Vagina (tissue), 2 donors: ENCODE results near the gene MAPRE3. TPM values are rescaled to one million over a fixed set of nuclear protein-coding genes. Genes with fewer than 3 reads are reported as not detected.

ENCODE experiments used
- DNase-seq, 2 donors: peaks; one replicate each; pipeline ENCODE4 v3.0.0-alpha.2; 2017; ENCODE audit errors: extremely low spot score in 2 of 2
- H3K27ac ChIP-seq: fragments of 200-600 bp; sonication (generic); one replicate; pipeline ENCODE4 v1.5.1; 2019
- H3K27me3 ChIP-seq: fragments of 200-600 bp; sonication (generic); one replicate; pipeline ENCODE4 v1.5.1; 2019
- H3K36me3 ChIP-seq, 2 donors: fragments of 200-600 bp; sonication (generic); one replicate each; pipeline ENCODE4 v1.5.1; 2017 to 2019
- H3K4me1 ChIP-seq: fragments of 200-600 bp; sonication (generic); one replicate; pipeline ENCODE4 v1.5.1; 2019
- H3K4me3 ChIP-seq, 2 donors: fragments of 200-600 bp; sonication (generic); 1 replicate in 1 of 2; 2 replicates in 1 of 2; pipeline ENCODE4 v1.5.1; 2016 to 2019
- H3K9me3 ChIP-seq: fragments of 200-600 bp; sonication (generic); one replicate; pipeline ENCODE4 v1.5.1; 2019
- POLR2A ChIP-seq, 2 donors: fragments of 450-650 bp; IDR thresholded peaks; one replicate each; pipeline ENCODE4 v1.6.1; 2017; ENCODE audit warnings: antibody characterized with exemption in 2 of 2, mild to moderate bottlenecking in 2 of 2, moderate library complexity in 2 of 2
- POLR2AphosphoS5 ChIP-seq, 2 donors: sonication (generic); formaldehyde crosslinking; IDR thresholded peaks; one replicate each; pipeline ENCODE4 v1.9.0; 2017; ENCODE audit warnings: antibody characterized with exemption in 2 of 2, mild to moderate bottlenecking in 2 of 2, low read depth in 1 of 2; ENCODE audit not compliant: insufficient read depth in 1 of 2
- intact Hi-C: fragments of 100-400 bp; cut with DNase I; formaldehyde crosslinking; loops from one replicate; pipeline ENCODE4 v1.15.1; 2023
- total RNA-seq: library from RNA; depleted of rRNA; stranded (reverse); fragments of >200 nt; gene quantifications from one replicate; pipeline ENCODE4 v1.2.3, GENCODE V29; 2016
- TF ChIP-seq, protein P1 (sequence below), 3 experiments: fragments of 450-650 bp in 2 of 3; fragments of 200-600 bp in 1 of 3; sonication (generic) in 1 of 3; IDR thresholded peaks; one replicate each; pipeline ENCODE4 v1.5.1; 2017 to 2019; ENCODE audit warnings: antibody characterized with exemption in 3 of 3, mild to moderate bottlenecking in 2 of 3, moderate library complexity in 2 of 3

Gene MAPRE3
- total RNA-seq, 1 donor from 2014 or later: 20.6 TPM

DNA sequence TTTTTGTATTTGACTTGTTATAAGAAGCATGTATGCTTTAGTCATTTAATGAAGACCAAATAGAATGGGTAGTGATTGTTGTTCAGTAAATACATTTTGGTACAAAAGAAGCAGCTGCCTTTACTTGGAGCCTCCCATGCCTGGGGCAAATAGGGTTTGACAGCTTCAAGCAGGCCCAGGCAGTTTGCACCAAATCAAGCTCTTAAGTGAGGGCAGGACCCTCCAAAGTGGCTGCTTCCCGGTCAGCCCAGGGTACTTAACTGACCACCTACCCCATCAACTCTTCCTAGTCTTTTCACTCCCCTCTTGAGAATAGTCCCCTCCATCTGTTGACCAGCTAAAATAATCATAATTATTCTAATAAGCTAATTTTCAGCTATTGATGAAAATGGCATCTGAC, 5.2 kb downstream of the MAPRE3 start:
- Histone ChIP-seq H3K4me1 (peaks cover 25% of the 10 kb centered on the region), H3K9me3 (no peaks in the 10 kb centered on the region), H3K27ac (no peak overlapping the region), H3K27me3 (no peaks in the 10 kb centered on the region), H3K36me3 (no peaks in the 10 kb centered on the region), H3K4me3 (no peak overlapping the region)
- no peak for DNase-seq
- intact Hi-C loops: no loop called here
- TF ChIP-seq, protein P1, sequence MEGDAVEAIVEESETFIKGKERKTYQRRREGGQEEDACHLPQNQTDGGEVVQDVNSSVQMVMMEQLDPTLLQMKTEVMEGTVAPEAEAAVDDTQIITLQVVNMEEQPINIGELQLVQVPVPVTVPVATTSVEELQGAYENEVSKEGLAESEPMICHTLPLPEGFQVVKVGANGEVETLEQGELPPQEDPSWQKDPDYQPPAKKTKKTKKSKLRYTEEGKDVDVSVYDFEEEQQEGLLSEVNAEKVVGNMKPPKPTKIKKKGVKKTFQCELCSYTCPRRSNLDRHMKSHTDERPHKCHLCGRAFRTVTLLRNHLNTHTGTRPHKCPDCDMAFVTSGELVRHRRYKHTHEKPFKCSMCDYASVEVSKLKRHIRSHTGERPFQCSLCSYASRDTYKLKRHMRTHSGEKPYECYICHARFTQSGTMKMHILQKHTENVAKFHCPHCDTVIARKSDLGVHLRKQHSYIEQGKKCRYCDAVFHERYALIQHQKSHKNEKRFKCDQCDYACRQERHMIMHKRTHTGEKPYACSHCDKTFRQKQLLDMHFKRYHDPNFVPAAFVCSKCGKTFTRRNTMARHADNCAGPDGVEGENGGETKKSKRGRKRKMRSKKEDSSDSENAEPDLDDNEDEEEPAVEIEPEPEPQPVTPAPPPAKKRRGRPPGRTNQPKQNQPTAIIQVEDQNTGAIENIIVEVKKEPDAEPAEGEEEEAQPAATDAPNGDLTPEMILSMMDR (IDR thresholded peaks at IDR 0.05): no peak
- no peak for TF ChIP-seq POLR2AphosphoS5 (IDR thresholded peaks at IDR 0.05; ENCODE audit: insufficient read depth in 1 of 2, low read depth in 1 of 2)

DNA sequence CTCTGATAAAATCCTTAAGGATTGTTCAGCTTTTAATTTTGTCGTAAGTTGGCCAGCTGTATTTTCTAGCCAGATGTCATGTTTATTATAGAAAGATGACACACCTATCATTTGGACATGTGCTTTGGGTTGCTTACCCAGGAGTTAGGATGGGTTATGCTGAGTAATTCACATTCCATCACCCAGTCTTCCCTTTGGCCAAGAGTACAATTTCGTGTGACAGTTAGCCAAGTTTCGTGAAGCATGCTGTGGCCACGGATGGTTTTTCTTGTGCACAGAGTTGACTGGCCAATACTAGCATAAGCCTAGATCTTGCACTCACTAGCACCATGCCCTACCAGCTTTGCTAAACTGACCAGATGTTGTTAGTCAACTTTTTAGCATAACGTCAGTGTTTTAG, 5.8 kb downstream of the MAPRE3 start:
- no peaks in the 10 kb centered on the region for H3K9me3 ChIP-seq
- H3K27ac ChIP-seq: no peak overlapping the region
- no peaks in the 10 kb centered on the region for H3K36me3 ChIP-seq
- TF ChIP-seq, protein P1 (IDR thresholded peaks at IDR 0.05): no peak
- TF ChIP-seq POLR2AphosphoS5 (IDR thresholded peaks at IDR 0.05; ENCODE audit: insufficient read depth in 1 of 2, low read depth in 1 of 2) (no peak), POLR2A (IDR thresholded peaks at IDR 0.05) (no peak)
- no peak overlapping the region for H3K4me3 ChIP-seq
- intact Hi-C loops: no loop called here
- H3K4me1 ChIP-seq: peaks cover 21% of the 10 kb centered on the region
- H3K27me3 ChIP-seq: no peaks in the 10 kb centered on the region
- no peak for DNase-seq

DNA sequence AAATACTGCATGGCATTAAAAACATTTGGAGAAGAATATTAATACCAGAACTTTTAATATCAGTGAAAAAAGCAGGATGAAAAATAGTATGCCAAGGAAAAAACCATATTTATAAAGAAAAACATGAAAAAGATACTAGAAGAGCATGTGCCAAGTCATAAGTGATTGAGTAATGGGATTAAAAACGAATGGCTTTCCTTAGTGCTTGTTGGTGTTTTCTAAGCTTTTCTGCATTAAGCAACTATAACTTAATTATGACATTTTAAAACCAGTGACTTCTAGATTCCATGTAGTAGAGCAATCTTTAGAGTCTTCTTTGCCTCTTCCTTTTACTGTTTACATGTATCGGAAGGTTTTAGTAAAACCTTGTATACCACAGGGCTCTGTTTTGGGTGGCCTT, 6.6 kb downstream of the MAPRE3 start:
- intact Hi-C loops: no loop called here
- peaks cover 15% of the 10 kb centered on the region for H3K4me1 ChIP-seq
- H3K36me3 ChIP-seq: no peaks in the 10 kb centered on the region
- H3K27me3 ChIP-seq: no peaks in the 10 kb centered on the region
- TF ChIP-seq POLR2A (IDR thresholded peaks at IDR 0.05): no peak
- TF ChIP-seq, protein P1 (IDR thresholded peaks at IDR 0.05): no peak
- no peak for TF ChIP-seq POLR2AphosphoS5 (IDR thresholded peaks at IDR 0.05; ENCODE audit: insufficient read depth in 1 of 2, low read depth in 1 of 2)
- no peak for DNase-seq
- H3K4me3 ChIP-seq: no peak overlapping the region
- H3K27ac ChIP-seq: no peak overlapping the region
- no peaks in the 10 kb centered on the region for H3K9me3 ChIP-seq

DNA sequence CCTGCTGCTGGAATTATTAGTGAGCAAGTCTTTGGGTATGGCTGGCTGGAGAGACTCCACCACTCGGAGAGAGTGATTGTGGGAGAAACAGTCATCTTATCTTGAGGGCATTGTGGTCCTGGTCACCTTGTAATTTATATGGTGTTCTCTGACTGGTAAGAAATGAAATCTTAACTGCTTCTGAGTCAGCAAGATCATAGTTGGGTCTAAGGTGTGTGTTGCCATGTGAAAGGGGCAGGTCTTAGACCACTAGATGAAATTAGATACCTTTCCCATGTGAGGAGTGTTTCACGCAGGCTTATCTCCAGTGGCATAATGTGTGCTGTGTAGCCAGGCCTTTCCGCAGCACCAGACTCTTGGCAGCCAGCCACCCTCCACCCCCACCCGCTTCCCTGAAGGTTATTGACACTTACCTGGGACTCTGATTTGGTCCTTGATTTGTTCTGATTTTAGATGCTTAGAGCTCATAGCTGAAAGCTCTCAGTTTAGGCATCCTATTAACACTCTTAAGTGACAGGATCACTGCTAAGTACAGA, 7.7 kb downstream of the MAPRE3 start:
- H3K4me1 ChIP-seq: peaks cover 18% of the 10 kb centered on the region
- TF ChIP-seq, protein P1 (IDR thresholded peaks at IDR 0.05): no peak
- TF ChIP-seq POLR2A (IDR thresholded peaks at IDR 0.05): no peak
- no peak for TF ChIP-seq POLR2AphosphoS5 (IDR thresholded peaks at IDR 0.05; ENCODE audit: insufficient read depth in 1 of 2, low read depth in 1 of 2)
- intact Hi-C loops: no loop called here
- H3K9me3 ChIP-seq: no peaks in the 10 kb centered on the region
- DNase-seq: no peak
- no peak overlapping the region for H3K4me3 ChIP-seq
- no peaks in the 10 kb centered on the region for H3K27me3 ChIP-seq
- no peaks in the 10 kb centered on the region for H3K36me3 ChIP-seq
- no peak overlapping the region for H3K27ac ChIP-seq

DNA sequence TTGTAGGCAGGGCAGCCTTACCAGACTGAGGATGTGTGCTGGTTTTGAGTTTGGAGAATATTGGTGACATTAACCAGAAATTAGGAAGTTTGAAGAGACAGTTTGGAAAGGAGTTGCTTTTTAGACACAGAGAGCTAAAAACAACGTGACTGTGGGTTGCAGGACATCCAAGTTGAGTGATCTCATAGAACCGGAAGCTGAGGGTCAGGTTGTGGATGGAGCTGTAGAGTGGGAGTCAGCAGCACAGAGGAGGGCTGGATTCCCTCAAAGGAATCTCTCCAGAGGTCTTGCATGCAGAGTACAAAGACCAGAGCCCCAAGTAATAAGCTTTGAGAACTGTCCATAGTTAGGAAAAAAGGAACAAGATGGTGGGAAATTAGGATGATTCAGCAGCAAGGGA, 9.3 kb downstream of the MAPRE3 start:
- peaks cover 18% of the 10 kb centered on the region for H3K4me1 ChIP-seq
- no peaks in the 10 kb centered on the region for H3K27me3 ChIP-seq
- no peak overlapping the region for H3K27ac ChIP-seq
- no peak overlapping the region for H3K4me3 ChIP-seq
- no peak for DNase-seq
- TF ChIP-seq POLR2A (IDR thresholded peaks at IDR 0.05) (no peak), POLR2AphosphoS5 (IDR thresholded peaks at IDR 0.05; ENCODE audit: insufficient read depth in 1 of 2, low read depth in 1 of 2) (no peak)
- TF ChIP-seq, protein P1 (IDR thresholded peaks at IDR 0.05): no peak
- intact Hi-C loops: no loop called here
- H3K36me3 ChIP-seq: no peaks in the 10 kb centered on the region
- no peaks in the 10 kb centered on the region for H3K9me3 ChIP-seq
